Testis (tissue), 3 donors: ENCODE results near the gene ARHGEF10L. TPM values are rescaled to one million over a fixed set of nuclear protein-coding genes. Genes with fewer than 3 reads are reported as not detected.
A peak's percentile ranks its signal among the peaks of the same experiment; 100 is the strongest.

Experiments used
- DNase-seq: peaks from one replicate; pipeline ENCODE4 v3.0.0-alpha.2; 2019
- H3K27ac ChIP-seq, 2 donors: fragments of 200-600 bp; sonication (generic); one replicate each; pipeline ENCODE4 v1.5.1; 2019
- H3K27me3 ChIP-seq: fragments of 200-600 bp; sonication (generic); one replicate; pipeline ENCODE4 v1.5.1; 2019
- H3K36me3 ChIP-seq: fragments of 200-600 bp; sonication (generic); one replicate; pipeline ENCODE4 v1.5.1; 2017; ENCODE audit warnings: low read depth; ENCODE audit errors: missing control alignments
- H3K4me1 ChIP-seq: fragments of 200-600 bp; sonication (generic); one replicate; pipeline ENCODE4 v1.5.1; 2019
- H3K4me3 ChIP-seq, 2 donors: fragments of 200-600 bp; sonication (generic); one replicate each; pipeline ENCODE4 v1.5.1; 2017 to 2019
- H3K9me3 ChIP-seq: fragments of 200-600 bp; sonication (generic); one replicate; pipeline ENCODE4 v1.5.1; 2017
- POLR2A ChIP-seq: fragments of 450-650 bp; IDR thresholded peaks from one replicate; pipeline ENCODE4 v1.6.1; 2017; ENCODE audit warnings: antibody characterized with exemption, mild to moderate bottlenecking, moderate library complexity
- WGBS, 2 donors: methylation state at CpG; one replicate each; pipeline ENCODE4 v1.1.5; 2018; 5-methylcytosine and 5-hydroxymethylcytosine counted together
- intact Hi-C: fragments of 100-400 bp; cut with DNase I; formaldehyde crosslinking; loops from one replicate; pipeline ENCODE4 v1.15.1; 2023; ENCODE audit warnings: low total_unique reads
- polyA plus RNA-seq: library from polyadenylated mRNA; stranded (reverse); fragments of 350-450 nt; fragmentation: Illumina TruSeq; extraction: RNeasy Lipid Tissue Mini Kit (QIAGEN cat#74804); gene quantifications from one replicate; pipeline ENCODE4 v1.2.3, GENCODE V29; 2014; ENCODE audit warnings: low read depth, low replicate concordance; ENCODE audit not compliant: insufficient read depth
- total RNA-seq, 2 donors: library from RNA; depleted of rRNA; stranded (reverse); fragments of >200 nt; gene quantifications; one replicate each; pipeline ENCODE4 v1.2.3, GENCODE V29; 2016
- TF ChIP-seq, protein P1 (sequence below), 3 experiments: fragments of 450-650 bp in 2 of 3; fragments of 200-600 bp in 1 of 3; sonication (generic) in 1 of 3; IDR thresholded peaks; one replicate each; pipeline ENCODE4 v1.5.1; 2016 to 2019; ENCODE audit warnings: antibody characterized with exemption in 3 of 3, mild to moderate bottlenecking in 2 of 3, moderate library complexity in 1 of 3

ARHGEF10L gene
- total and polyA plus RNA-seq, 3 donors from 2014 or later, result 13.5 to 20.3 (median 18.4) TPM

DNA sequence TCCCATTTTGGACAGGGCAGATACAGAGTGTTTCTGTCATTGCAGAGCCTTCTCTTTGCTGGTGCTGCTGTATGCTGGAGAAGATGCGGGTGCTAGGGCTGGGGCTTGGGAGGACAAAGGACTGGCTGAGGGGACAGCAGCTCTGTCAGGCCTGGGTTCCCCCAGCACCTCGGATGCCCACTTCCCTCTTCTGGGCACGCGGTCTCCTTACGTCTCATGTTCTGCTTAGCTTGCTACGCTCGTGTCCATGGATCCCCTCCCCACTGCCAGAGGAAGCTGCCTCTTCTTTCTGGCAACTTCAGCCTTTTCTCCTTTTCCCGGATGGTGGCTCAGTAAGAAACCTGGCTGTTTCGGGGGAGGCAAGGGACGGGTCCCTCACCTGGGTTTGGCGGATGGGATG, 75.7 kb downstream of the ARHGEF10L start:
- intact Hi-C loops, result no loop called here
- 90 to 91% methylated on average over 11 of the region's 11 CpGs for WGBS, 2 donors
- no peak overlapping the region for H3K27ac ChIP-seq

DNA sequence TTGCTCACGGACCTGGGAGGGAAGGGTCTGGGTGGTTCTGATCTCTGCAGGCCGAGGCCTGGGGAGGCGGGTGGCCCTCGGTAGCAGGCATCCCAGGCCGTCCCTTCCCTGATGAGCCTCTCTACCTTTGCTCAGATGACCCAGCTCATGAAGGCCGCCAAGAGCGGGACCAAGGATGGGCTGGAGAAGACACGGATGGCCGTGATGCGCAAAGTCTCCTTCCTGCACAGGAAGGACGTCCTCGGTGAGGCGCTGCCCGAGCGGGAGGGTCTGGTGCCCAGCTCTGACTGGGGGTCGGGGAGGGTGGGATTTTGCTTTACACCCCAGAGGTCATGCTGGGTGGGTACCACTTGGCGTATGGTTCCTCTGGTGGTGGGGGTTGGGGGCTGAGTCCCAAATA, 76.5 kb downstream of the ARHGEF10L start:
- no peaks in the 10 kb centered on the region for H3K36me3 ChIP-seq
- 90 to 92% methylated on average over 13 to 17 of the region's 17 CpGs for WGBS, 2 donors

More for the DNA sequence above, 75.7 kb downstream of the ARHGEF10L start:
- Histone ChIP-seq H3K4me1 (peaks cover 4% of the 10 kb centered on the region), H3K9me3 (no peaks in the 10 kb centered on the region), H3K4me3 (no peak overlapping the region), H3K36me3 (no peaks in the 10 kb centered on the region), H3K27me3 (no peaks in the 10 kb centered on the region)
- no peak for TF ChIP-seq POLR2A
- TF ChIP-seq, protein P1, sequence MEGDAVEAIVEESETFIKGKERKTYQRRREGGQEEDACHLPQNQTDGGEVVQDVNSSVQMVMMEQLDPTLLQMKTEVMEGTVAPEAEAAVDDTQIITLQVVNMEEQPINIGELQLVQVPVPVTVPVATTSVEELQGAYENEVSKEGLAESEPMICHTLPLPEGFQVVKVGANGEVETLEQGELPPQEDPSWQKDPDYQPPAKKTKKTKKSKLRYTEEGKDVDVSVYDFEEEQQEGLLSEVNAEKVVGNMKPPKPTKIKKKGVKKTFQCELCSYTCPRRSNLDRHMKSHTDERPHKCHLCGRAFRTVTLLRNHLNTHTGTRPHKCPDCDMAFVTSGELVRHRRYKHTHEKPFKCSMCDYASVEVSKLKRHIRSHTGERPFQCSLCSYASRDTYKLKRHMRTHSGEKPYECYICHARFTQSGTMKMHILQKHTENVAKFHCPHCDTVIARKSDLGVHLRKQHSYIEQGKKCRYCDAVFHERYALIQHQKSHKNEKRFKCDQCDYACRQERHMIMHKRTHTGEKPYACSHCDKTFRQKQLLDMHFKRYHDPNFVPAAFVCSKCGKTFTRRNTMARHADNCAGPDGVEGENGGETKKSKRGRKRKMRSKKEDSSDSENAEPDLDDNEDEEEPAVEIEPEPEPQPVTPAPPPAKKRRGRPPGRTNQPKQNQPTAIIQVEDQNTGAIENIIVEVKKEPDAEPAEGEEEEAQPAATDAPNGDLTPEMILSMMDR (IDR thresholded peaks at IDR 0.05), result no peak
- DNase-seq, result no peak

DNA sequence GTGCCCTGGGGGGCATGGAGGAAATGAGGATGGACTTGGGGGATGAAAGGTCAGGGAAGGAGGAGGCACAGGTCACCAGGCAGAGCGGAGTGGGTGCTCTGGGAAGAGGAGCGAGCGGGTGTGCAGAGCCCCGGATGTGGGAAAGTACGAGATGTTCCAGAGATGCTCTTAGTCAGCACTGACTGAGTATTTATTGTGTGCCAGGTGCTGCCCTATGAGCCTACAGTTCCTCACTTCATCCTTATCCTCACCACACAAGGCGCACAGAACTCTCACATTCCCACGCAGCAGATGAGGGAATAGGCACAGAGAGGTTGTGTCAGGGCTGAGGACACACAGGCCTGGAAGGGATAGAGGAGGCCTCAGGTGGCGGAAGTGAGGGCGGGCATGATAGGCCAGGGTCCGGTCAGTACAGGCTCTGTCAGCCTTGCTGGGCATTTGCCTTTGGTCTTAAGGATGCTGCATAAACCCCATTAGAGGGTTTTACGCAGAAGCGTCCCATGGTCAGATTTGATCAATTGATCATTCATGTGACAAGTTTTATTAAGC, 77.3 kb downstream of the ARHGEF10L start:
- TF ChIP-seq, protein P1 (IDR thresholded peaks at IDR 0.05), result no peak
- TF ChIP-seq POLR2A, result no peak
- intact Hi-C loops, result no loop called here

More for the DNA sequence above, 76.5 kb downstream of the ARHGEF10L start:
- DNase-seq, result no peak
- no peaks in the 10 kb centered on the region for H3K9me3 ChIP-seq
- peaks cover 4% of the 10 kb centered on the region for H3K4me1 ChIP-seq
- H3K27ac ChIP-seq, result no peak overlapping the region
- no peaks in the 10 kb centered on the region for H3K27me3 ChIP-seq
- intact Hi-C loops, result no loop called here
- TF ChIP-seq POLR2A, result no peak
- TF ChIP-seq, protein P1 (IDR thresholded peaks at IDR 0.05), result no peak
- no peak overlapping the region for H3K4me3 ChIP-seq

DNA sequence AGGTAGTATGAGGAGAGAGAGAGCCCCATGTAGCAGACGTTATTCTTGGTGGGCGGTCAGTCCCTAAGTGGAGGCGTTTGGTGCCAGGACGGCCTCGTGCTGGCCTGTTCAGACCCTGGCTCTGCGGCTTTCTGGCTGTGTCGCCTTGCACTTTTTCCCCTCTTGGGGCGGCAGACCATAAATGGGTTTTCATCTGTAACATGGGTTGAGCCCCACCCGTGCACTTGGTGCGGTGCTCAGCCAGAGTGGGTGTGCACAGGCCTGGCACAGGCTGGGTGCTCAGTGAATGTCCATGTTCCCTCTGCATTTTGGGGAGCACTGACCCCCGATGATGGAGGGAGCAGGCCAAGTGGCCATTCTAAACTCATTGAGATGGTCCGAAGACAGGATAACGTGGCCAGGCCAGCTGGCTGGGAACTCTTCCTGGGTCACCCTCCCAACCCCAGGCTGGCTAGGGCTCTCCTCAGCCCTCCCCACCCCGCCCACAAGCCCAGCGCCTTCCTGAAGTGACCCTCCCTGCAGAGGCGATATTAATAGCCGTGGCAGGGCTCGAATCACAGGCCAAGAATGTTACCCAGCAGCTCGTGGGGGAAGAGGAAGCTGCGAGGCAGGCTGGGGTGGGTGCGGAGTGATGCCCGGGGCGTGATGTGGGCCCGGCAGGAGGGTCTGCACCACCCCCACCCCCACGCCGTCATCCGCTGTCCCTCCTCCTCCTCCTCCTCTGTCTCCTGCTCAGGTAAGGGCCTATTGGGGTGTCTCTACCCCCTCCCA, 78.5 kb downstream of the ARHGEF10L start:
- peaks cover 4% of the 10 kb centered on the region for H3K4me1 ChIP-seq
- H3K27me3 ChIP-seq, result no peaks in the 10 kb centered on the region
- TF ChIP-seq, protein P1 (IDR thresholded peaks at IDR 0.05), result no peak
- TF ChIP-seq POLR2A, result no peak
- WGBS, 2 donors, result 67 to 72% methylated on average over 21 to 27 of the region's 27 CpGs
- peak; percentile 23 for DNase-seq
- H3K9me3 ChIP-seq, result no peaks in the 10 kb centered on the region
- intact Hi-C loops, result no loop called here
- no peak overlapping the region for H3K4me3 ChIP-seq
- peak overlapping the region in 1 of 2 donors; percentile 59 for H3K27ac ChIP-seq
- H3K36me3 ChIP-seq, result no peaks in the 10 kb centered on the region

More for the DNA sequence above, 77.3 kb downstream of the ARHGEF10L start:
- H3K4me3 ChIP-seq, result no peak overlapping the region
- H3K27ac ChIP-seq, result no peak overlapping the region
- no peaks in the 10 kb centered on the region for H3K36me3 ChIP-seq
- no peaks in the 10 kb centered on the region for H3K9me3 ChIP-seq
- DNase-seq, result no peak
- no peaks in the 10 kb centered on the region for H3K27me3 ChIP-seq
- WGBS, 2 donors, result 89% methylated on average over 12 of the region's 12 CpGs
- peaks cover 4% of the 10 kb centered on the region for H3K4me1 ChIP-seq
